Astrocyte of the cerebellum (primary cell): ENCODE results near the gene FGD5.

Experiments used
- DNase-seq: peaks from one replicate; pipeline ENCODE4 v3.0.0-alpha.2; 2011; ENCODE audit warnings: low read depth
- H3K4me3 ChIP-seq: 2 replicates; pipeline ENCODE4 v1.5.1; 2011; ENCODE audit warnings: mild to moderate bottlenecking, low read depth, low read length, moderate library complexity
- in situ Hi-C: cut with HindIII; loops from 2 replicates; pipeline ENCODE4 v1.10.0; 2017; ENCODE audit warnings: low sequenced_read_pairs
- TF ChIP-seq, protein P1 (sequence below): IDR thresholded peaks from 2 replicates; pipeline ENCODE4 v1.5.1; 2012; ENCODE audit warnings: low read length, low read depth, moderate library complexity, mild to moderate bottlenecking; ENCODE audit errors: missing control alignments

Gene FGD5

DNA sequence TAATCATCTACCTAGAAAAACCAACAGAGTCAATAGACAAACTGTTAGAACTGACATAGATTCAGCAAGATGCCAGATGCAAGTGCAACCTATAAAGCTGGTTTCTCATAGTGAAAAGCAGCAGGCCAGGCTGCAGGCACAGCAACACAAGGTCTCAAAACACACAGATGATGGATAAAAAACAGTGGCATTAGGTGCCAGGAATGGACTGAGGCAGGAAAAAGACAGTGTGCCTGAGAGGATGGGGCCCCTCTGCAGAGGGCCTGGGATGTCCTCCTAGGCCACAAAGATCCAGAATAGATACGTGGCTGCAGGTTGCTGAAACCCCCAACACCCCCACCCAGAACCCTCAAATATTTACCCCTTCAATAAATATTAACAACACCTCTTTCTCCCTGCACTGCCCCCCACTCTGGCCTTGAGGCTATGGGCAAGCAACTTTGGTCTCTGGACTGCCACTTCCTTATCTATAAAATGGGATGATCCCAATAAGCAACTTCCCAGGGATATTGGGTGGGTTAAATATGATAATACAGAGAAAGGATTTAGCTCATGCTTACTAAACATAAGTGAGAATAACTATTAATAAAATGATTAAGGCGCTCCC is 35.2 kb upstream of the FGD5 start:
- in situ Hi-C loops: no loop called here
- H3K4me3 ChIP-seq: no peak overlapping the region
- TF ChIP-seq, protein P1, sequence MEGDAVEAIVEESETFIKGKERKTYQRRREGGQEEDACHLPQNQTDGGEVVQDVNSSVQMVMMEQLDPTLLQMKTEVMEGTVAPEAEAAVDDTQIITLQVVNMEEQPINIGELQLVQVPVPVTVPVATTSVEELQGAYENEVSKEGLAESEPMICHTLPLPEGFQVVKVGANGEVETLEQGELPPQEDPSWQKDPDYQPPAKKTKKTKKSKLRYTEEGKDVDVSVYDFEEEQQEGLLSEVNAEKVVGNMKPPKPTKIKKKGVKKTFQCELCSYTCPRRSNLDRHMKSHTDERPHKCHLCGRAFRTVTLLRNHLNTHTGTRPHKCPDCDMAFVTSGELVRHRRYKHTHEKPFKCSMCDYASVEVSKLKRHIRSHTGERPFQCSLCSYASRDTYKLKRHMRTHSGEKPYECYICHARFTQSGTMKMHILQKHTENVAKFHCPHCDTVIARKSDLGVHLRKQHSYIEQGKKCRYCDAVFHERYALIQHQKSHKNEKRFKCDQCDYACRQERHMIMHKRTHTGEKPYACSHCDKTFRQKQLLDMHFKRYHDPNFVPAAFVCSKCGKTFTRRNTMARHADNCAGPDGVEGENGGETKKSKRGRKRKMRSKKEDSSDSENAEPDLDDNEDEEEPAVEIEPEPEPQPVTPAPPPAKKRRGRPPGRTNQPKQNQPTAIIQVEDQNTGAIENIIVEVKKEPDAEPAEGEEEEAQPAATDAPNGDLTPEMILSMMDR: no peak
- DNase-seq: no peak

DNA sequence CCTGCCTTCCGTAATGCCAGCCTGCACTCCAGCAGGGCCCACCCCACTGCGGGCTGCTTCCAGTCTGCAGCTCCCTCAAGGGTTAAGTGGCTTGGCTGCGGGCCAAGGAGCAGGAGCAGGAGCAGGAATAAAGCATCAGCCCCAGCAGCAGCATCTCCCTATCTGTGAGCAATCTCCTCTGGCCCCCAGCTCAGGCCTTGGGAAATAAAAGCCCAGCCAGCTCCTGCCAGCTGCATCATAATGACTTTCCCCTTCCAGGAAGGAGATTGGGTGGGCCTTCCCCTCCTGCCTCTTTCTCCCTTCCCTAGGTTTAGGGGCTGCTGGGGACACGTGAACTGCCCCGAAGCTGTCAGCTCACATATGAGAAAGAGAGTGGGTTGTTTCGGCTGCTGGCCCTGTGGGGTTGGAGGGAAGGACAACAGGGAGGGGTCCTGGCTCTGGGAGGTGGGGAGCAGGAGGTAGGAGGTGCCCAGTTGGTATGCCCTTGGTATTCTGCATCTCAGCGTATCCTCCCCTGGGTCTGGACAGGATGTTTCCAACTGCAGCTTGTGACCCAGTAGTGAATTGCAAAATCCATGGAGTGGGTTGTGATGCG is 34.6 kb upstream of the FGD5 start:
- in situ Hi-C loops: no loop called here
- TF ChIP-seq, protein P1: no peak

DNA sequence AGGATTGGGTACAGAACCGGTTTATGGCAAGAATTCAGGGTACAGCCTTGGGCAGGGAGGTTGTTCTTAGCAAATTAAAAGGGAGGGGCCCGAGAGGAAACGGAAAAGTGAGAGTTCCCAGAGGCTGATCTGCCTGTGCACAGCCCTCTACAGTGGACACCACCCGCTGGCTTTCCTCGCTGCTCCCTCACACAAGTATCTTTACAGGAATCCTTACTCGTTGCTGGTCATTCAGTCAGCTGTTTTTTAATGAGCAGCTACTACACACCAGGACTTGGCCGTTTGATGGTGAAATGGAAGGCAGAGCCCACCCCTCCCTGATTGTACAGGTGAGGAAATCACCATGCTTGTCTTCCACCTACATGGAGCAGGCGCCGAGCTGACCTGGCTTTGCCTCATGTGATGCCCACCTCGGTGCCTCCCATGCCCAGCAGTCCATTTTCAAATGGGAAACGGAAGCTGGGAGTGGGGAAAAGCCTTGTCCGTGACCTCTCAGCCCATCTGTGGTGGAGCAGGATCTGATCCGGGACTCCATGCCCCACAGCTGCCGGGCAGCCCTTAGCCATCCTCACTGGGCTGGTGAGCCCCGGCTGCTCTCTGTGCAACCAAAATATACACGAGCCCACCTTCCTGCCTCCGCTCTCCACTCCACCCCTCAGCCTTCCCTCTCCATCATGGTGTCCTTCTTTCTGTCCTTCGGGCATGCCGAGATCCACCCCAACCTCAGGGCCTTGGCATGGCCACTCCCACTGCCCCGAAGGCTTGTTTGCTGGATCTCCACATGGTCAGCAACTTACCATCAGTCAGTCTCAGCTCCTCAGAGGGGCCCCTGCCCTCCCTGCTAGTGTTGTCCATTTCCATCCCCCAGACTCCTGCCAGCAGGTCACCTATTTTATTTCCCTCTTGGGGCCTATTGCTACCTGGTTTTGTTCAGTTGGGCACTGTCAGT is 33.3 kb upstream of the FGD5 start:
- in situ Hi-C loops: loop anchor here (5.0 kb wide), 1 partner anchor 42 kb away; no protein-coding TSS in a partner anchor
- no peak for DNase-seq
- H3K4me3 ChIP-seq: no peak overlapping the region
- TF ChIP-seq, protein P1: no peak

More for the DNA sequence above, 34.6 kb upstream of the FGD5 start:
- no peak for DNase-seq
- H3K4me3 ChIP-seq: no peak overlapping the region

DNA sequence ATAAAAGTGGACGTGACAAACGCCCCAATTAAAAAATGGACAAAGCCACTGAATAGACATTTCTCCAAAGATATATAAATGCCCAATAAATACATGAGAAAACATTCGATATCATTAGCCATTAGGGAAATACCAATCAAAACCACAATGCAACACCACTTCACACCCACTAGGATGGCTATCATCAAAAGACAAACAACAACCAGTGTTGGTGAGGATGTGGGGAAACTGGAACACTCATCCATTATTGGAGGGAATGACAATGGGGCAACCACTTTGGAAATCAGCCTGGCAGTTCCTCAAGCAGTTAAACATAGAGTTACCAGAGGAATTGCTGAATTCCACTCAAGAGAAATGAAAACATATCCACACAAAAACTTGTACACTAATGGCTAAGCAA is 32.4 kb upstream of the FGD5 start:
- in situ Hi-C loops: loop anchor here (5.0 kb wide), 1 partner anchor 41 kb away; no protein-coding TSS in a partner anchor
- no peak for DNase-seq
- TF ChIP-seq, protein P1: no peak
- H3K4me3 ChIP-seq: no peak overlapping the region

DNA sequence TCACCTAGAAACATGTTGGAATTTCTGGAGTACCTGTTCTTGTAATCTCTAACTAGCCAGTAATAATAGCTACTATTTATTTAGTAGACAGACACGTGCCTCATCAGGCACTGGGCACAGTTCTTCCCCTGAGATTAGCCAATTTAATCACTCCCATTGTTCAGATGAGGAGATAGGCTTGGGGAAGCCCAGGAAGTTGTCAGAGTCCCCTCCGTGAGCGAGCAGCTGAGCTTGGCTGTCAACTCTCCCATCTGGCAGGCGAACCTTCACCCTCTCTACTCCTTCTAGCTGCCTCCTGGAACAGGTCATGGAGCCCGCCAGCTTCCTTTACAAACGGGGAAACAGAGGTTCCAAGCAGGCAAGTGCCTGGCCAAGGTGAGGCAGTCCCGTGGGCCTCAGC is 31.1 kb upstream of the FGD5 start:
- no peak for DNase-seq
- in situ Hi-C loops: loop anchor here (5.0 kb wide), 1 partner anchor 40 kb away; no protein-coding TSS in a partner anchor
- TF ChIP-seq, protein P1: no peak

DNA sequence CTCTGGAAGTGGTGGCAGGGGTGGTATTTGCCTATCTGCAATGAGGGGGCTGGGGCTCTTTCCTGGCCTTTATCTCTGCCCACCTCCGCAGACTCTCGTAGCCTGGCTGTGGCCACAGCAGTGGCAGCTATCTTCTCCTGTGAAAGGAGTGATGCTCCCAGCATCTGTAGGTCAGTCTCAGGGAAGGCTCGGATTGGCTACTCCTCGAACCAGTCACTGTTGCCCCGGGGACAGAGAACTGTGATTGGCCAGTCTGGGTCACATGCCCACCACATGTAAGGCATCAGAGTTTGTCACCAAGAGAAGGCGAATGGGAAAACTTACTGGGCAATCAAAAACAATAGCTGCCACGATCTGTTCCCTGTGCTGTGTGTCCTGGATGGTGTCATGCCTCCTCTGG is 30.1 kb upstream of the FGD5 start:
- H3K4me3 ChIP-seq: no peak overlapping the region
- TF ChIP-seq, protein P1: no peak
- in situ Hi-C loops: loop anchor here (5.0 kb wide), 1 partner anchor 39 kb away; no protein-coding TSS in a partner anchor
- DNase-seq: no peak

More for the DNA sequence above, 31.1 kb upstream of the FGD5 start:
- H3K4me3 ChIP-seq: no peak overlapping the region
